Prostate gland (tissue), 2 donors: Measurements from ENCODE around the gene MAPKAPK3.

Source experiments
- CTCF ChIP-seq, 4 experiments: fragments of 200-600 bp in 2 of 4; fragments of 450-650 bp in 2 of 4; sonication (generic) in 2 of 4; IDR thresholded peaks; 1 replicate in 3 of 4; 2 replicates in 1 of 4; pipeline ENCODE4 v1.5.1; 2016 to 2019; ENCODE audit warnings: antibody characterized with exemption in 4 of 4, mild to moderate bottlenecking in 2 of 4, moderate library complexity in 2 of 4
- POLR2A ChIP-seq: fragments of 450-650 bp; IDR thresholded peaks from one replicate; pipeline ENCODE4 v1.6.1; 2016; ENCODE audit warnings: antibody characterized with exemption, mild to moderate bottlenecking

GRCh38 chr3:50600841-50601591 is 15.9 kb upstream of the MAPKAPK3 start:
- TF ChIP-seq CTCF (IDR thresholded peaks at IDR 0.05) (no peak), POLR2A (peak; percentile 47)
